Activated T-cell treated with anti-CD3 and anti-CD28 coated beads for 48 hours (primary cell): Measurements from ENCODE around the gene MBD4.
"Not testable (repeated sequence)": the region's sequence is repeated elsewhere in the genome, so short reads cannot be mapped to it uniquely, and the experiment has no call there.

ENCODE experiments used
- DNase-seq: peaks from one replicate; pipeline ENCODE4 v3.0.0-alpha.2; 2020; ENCODE audit warnings: low read depth

The MBD4 gene

DNA sequence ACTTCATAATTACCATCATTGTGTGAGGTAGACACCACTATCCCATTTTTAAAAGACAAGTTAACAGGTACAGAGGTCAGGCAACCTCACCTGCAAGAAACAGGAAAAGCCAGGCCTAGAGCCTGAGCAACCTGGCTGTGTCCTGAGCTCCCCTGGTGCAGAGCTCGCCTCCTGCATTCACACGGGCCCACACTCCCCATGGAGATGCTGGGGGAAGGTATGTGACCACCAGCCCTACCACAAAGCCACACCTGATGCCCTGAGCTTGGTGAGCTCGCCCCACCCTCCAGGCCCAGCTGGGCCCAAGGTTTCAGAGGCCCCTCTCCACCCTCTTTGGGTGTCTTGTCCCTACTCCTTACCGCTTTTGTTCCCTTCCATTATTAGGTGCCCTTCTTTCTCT is 10.1 kb downstream of the MBD4 start:
- DNase-seq: no peak

DNA sequence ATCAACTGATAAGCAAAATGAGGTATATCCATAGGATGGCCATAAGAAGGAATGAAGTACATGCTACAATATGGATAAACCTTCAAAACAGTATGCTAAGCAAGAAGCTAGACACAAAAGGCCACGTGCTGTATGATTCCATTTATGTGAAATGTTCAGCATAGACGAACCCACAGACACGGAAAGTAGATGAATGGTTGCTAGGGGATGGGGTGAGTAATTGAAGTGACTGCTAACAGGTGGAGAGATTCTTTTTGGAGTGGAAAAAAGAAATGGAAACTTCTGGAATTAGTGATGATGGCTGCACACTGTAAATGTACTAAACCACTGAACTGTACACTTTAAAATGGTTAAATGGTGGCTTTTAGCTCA is 10.7 kb downstream of the MBD4 start:
- DNase-seq: no peak

DNA sequence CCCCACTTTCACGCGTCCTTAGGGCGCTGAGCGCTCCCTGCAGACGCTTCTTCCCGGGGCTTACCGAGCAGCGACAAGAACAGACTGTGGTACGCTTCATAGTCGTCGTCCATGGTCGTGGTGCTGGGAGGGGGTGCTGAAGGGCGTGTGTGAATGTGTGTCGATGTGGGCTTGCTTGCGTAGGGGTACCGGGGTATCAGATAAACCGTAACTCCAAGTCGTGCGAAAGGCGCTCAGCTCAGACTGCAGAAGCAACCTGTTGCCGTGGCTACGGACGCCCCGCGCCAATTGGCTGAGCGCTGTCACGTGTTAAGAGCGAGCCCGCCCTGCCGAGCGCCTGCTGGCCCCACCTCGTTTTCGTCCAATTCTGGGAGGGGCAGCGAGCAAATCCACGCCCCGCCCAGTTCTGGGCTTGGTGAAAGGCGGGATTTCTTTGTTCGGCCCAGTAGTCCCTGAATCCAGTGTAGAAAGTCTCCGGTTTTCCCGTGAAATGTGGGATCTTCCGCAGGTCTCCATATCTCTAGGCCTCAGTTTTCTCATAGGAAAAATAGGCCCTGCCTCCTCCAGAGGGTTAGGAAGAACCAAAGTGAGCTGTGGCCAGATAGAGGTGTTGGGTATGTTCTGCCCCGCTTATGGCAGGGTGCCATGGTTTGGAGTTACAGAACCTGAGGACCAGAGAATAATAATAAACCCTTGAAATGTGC is 11.2 kb downstream of the MBD4 start, which contains the start of gene EFCAB12:
Gene EFCAB12, minus strand, starts transcription at position 261 of the 704 bp plus-strand sequence. Its CDS starts 148 bp downstream, at position 113.
- peak; percentile 88 for DNase-seq

DNA sequence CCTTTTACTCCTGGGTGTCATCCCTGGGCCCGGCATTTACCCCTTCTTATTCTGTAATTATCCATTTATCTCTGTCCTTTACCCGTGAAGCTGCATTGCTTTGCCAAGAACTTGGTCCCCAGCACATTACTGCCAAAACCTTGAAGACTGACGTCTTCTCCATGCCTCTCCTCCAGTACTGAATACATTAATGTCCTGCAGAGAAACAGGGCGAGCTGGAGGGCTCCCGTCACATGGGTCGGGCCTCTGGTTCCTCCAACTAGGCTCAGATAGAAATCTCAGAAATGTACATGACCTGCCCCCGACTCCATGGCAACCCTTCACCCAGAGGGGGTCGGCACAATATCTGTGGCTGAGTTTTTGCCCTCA is 11.8 kb downstream of the MBD4 start:
- no peak for DNase-seq

DNA sequence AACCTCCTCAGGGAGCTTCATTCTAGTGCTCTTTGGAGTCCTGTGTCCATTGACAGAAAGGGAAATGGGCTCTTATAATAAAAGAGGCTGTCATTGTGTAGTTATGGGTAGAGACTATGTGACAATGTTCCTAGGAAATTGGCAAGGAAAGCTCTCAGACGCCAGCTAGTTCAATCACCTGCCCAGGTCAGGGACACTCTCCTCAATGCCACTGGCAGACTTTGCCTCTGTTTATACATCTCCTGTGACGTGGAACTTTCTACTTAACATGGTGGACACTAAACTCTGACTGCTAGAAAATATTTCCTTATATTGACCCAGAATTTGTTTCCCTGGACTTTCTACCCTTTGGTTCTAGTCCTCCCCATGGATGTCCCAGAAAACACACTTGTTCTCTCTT is 14.1 kb downstream of the MBD4 start:
- DNase-seq: no peak

DNA sequence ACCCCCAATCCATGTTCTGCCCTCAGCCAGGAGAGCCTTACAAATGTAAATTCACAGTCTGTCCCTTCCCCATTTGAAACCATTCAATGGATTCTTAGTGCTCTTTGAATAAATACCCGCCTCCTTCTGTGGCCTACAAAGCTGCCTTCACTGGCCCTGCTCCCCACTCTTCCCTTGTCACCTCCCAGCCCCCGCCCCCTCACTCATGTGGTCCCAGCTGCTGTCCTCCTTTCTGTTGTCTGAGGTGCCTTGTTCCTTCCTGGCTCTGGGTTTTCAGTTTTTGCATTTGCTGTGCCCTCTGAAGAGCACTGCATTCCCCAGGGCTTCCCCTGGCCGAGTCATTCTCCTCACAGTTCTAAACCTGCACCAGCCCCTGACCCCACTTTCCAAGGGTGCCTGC is 14.5 kb downstream of the MBD4 start:
- DNase-seq: no peak

DNA sequence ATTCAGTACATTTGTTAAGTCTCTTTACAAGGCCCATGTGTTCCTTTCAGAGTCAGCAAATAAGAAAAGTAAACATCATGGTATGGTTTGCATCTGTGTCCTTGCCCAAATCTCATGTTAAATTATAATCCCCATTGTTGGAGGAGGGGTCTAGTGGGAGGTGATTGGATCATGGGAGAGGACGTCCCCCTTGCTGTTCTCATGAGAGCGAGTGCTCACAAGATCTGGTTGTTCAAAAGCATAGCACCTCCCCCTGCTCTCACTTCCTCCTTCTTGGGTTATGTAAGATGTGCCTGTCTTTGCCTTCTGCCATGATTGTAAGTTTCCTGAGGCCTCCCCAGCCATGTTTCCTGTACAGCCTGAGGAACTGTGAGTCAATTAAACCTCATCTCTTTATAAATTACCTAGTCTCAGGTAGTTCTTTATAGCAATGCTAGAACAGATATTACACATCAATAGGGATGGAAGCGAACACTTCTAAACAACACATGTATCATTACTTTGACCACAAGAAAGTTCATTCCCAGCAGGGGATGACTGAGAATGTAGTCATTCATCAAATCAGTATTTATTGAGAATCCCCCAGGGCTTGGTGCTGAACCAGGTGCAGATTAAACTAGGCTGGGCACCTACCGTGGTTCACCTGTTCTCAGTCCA is 15.4 kb downstream of the MBD4 start:
- DNase-seq: no peak

DNA sequence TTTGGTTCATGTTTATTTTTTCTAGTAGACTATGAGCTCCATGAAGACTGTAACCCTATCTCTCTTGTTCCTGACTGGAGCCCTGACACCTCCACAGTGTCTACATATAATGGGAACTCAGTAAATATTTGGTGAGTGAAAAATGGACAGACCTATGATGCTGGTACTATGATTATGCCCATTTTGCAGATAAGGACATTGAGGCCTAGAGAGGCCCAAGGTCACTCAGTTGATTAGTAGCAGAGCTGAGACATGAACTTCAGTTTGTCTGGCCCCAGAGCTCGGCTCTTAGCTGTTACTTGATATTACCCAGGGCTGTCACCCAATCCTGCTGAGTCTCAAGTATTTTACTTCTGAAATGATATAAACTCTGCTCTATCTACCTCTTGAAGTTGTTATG is 16.9 kb downstream of the MBD4 start:
- no peak for DNase-seq

DNA sequence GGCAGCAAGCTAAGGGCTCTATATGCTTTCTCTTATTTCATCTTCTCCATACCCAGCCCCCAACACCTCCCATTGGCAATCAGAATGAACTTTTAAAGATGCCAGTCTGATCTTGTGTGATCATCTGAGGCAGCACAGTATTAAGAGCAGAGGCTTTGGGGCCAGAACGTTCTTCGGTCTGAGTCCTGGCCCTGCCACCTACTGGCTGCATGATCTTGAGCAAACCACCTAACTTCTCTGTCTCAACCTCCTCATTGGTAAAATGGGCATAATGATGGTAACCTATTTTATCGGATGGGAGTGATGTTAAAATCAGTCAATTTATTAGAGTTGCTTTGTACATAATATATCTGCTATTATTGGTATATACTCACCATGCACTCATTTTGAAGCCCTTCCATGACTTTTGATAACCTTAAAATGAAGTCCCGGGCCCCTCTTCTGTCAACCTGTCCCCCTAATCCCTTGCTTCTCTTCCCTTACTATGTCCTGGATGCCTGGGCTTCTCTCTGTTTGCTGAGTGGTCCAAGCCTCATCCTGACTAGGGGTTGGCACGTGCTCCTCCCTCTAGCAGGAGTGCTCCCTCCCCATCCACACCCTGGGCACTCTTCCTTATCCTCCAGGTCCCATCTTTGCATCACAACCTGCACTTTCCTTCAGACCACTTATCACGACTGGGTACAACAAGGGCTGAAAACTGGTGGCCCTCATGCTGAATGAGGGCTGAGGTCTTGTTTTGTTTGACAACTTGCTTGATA is 17.6 kb downstream of the MBD4 start:
- no peak for DNase-seq

DNA sequence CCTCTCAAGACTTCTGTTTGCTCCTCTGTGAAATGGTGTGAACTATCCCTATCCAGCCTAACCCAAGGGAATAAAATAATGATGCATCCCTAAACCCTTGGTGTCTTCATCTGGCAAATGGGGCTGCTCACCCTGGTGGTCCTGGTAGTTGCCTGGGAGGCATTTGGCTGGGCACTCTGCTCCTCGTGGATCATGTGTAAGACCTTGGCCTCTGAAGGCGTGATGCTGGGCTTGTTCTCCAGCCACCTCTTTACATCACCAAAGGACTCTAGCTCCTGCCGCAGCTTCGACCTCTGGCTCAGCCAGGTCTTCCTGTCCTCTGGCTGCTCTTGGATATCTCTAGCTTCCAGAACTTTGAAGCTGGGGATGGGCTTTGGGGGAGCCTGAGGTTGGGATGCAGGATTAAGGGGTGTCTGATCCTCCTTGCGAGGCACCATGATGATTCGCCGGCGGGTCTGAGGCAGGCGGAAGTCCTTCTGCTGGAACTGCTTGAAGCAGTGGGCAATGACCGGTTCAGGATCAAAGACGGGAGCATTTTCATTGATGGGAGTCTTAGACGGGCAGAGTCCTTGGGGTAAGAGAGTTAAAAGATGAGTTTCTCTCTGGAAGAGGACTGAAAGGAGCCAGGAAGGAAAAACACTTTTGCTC is 18.4 kb downstream of the MBD4 start:
- DNase-seq: no peak

DNA sequence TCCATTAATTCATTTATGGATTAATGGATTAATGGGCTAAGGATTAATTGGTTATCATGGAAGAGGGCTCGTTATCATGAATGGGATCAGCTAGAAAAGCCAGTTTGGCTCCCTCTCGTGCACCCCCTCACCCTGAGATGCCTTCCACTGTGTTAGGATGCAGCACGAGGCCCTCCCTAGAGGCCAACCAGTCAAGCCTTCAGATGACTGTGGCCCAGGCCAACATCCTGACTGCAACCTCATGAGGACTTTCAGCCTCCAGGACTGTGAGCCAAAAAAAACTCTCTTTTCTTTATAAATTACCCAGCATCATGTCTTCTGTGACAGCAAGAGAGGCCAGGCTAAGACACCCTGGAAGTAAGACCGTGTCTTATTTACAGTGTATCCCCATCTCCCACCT is 20.3 kb downstream of the MBD4 start:
- DNase-seq: no peak

DNA sequence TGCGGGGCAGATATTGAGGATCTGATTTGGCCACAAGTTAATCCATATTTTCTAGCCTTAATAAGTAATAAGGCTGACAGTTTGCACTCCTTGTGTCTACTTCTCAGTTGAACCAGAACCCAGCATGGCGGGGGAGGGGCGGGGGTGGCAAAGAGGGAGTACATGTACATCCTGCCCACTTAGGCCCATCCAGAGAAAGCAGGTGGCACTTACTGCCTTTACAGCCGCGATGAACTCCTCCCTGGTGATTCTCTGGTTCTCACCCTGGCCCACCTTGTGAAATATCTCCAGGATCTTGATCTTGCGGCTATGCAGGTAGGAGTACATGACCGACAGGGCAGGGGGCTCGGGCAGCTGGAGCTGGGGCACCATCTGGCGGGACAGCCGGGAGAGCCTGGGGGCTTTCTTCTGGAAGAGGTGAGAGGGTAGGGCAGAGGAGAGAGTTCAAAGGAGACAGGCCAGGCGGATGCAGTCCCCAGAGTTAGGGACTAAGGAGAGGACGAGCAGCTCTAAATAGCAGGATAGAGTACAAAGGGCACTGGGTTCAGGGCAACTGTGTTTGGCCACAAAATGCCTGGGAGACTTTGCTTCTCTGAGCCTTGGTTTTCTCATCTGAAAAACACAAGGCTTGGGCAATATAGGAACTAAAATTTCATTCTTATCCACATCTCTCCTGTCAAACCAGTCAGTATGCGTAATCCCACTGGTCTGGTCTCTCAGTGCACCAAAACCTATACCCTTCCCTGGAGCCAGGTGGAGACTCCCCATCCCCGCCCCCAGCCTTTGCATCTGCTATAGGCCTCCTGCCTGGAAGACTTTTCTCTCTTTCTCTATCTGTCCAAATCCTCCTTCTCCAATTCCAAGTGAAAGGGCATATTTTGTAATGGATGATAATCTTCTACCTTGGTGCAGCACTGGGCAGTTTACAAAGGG is 21.4 kb downstream of the MBD4 start:
- DNase-seq: no peak

DNA sequence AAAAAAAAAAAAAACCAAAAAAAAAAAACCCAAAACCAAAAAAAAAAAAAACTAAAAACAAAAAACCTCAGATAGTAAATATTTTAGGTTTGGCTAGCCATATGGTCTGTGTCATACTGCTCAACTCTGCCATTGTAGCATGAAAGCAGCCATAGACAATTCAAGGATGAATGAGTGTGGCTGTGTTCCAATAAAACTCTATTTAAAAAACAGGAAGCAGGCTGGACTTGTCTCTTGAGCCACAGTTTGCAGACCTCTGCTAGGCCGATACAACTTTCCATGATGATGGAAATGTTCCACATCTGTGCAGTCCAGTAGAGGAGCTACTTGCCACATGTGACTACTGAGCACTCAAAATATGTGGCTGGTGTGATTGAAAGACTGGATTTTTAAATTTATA is 22.4 kb downstream of the MBD4 start:
- no peak for DNase-seq

DNA sequence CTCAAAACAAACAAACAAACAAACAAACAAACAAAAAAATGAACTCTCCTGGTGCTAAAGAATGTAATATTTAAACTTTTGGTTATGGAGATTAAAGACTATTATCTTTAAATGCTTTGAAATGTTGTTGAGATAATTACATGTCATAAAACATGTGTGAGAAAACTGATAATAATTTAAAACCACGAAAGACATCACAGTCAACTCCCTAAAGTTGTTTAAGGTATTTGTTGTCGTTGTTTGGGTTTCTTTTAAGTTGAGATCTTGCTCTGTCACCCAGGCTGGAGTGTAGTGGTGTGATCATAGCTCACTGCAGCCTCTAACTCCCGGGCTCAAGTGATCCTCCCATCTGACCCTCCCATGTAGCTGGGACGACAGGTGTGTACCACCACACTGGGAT is 23.3 kb downstream of the MBD4 start:
- DNase-seq: no peak

DNA sequence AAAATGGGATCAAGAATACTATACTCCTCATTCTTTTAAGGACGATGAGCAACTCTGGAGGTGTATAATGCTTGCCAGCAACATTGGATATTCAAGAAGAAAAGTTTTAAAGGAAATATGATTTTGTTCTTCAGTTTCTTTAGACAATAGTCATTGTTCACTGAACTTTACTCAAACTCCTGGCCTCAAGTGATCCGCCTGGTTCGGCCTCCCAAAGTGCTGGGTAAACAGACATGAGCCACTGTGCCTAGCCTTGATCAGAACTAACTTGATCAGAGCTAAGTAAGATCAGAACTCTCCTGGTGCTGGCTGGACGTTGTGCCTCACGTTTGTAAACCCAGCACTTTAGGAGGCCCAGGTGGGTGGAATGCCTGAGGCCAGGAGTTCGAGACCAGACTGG is 23.9 kb downstream of the MBD4 start:
- no peak for DNase-seq

DNA sequence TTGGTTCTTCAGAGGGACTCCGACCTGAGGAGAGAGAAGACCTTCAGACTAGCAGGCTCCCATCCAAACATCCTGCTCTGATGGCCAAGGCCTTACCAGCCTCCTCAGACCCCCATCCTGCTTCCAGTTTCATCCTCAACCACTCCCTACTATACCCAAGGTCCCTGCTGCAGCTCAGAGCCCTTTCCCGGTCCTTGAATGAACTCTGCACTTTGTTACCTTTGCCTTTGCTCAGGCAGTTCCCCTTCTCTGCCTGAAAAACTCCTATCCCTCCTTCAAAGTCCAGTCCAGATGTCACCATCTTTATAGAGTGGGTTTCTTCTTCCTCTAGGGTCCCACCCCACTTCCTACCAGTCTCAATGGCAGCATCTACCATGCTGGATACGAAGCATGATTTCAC is 24.4 kb downstream of the MBD4 start:
- DNase-seq: no peak

DNA sequence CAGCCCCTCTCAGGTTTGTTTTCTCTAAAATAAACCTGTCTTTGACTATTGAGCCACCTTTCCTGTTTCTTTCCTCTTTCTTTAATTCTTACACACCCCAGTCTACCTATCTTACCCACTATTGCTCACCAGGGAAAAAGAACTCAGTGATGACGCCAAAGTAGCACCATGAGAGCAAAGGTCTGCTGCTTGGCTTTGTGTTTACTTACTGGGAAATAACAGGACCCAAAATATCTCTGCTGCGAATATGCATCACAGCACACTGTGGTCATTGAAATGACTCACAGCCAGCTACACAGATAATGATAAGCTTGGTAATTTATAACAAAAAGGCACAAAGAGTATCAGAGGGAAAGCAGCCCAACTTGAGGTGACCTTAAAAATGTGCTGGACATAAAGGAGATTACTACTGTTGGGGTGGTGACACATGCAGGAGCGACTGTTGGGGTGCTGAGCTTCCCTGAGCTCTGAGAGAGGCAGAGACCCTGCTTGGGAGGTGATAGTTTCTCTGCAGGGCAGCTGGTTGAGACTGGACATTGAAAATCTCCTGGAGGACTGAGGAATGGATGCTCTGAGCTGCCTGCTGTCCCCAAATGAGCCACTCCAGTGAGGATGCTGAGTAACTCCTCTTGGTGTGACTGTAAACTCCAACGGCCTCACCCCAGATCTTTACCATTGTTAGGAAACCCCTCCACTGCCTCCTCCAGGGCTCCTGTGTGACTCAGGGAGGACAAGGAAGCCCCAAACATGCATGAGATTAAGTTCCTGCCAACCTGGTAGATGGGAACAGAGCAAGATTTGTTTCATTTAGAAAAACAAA is 25.9 kb downstream of the MBD4 start:
- no peak for DNase-seq

DNA sequence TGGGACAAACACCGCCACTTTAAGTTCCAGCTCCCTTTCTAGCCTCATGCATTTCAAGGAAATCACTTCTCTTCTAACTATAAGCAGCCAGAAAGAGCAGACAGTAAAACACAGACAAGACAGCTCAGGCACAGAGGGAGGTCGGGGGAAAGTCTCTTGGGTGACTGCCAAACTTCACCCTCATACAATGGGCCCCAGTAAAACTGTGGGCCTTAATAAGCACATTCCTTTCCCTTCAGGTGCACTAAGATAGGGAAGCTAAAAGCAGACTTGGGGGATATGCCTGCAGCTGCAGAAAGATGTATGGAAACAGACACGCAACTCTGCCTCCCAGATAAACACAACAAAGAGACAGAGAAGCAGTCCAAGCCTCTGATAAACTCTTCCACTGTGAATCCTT is 26.5 kb downstream of the MBD4 start:
- DNase-seq: not testable (repeated sequence)

DNA sequence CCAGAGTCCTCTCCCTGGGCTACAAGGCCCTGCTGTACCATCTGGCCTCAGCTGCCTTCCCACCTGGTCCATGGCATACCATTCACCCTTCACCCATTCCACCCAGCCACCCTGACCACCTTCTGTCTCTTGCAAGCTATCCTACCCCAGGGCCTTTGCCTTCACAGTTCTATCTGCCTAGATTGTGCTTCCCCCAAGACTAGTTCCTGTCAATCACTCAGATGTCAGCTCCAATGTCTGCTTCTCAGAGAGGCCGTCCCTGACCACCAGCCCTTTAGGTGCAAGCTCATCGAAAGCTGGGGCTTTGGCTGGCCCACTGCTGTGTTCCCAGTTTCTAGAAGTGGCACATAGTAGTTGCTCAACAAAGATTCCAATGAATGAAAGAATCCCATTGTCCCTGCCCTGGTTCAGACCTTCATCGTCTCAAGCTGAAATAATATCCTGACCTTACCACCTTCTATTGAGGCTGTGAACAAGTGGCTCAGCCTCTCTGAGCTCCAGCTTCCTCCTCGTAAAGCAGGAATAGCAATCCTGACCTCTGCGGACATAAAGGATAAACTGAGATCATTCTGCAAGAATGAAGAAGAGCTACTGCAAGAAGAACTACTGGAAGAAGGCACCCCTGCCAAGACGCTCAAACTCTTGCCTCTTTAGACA is 27.1 kb downstream of the MBD4 start:
- DNase-seq: no peak

DNA sequence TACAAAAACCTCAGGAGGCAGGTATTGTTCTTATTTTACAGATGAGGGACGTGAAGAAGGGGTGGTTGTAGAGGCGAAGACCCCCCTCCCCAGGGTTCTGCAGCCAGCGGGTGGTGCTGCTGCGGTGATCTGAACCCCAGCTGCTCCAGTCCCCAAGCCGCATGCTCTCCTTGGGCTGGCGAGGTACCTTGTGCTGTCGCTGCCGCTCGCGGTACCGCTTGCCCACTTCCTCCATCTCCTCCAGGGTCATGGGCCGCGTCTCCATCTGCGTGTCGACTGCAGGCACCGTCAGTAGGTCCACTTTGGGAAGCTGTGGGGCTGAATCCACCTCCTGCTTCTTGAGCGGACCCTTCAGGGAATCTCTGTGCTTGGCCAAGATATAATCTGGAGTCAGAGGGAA is 28.8 kb downstream of the MBD4 start:
- no peak for DNase-seq
